ENCODE data around the gene PPM1K. TPM values are rescaled to one million over a fixed set of nuclear protein-coding genes. Genes with fewer than 3 reads are reported as not detected.

Gene PPM1K
- total and polyA plus RNA-seq, 9 of the 15 experiments (the other 6 are each of a cell fraction or from before 2014, with no cell fraction given) = 8.2 to 18.0 (median 10.5) TPM

DNA sequence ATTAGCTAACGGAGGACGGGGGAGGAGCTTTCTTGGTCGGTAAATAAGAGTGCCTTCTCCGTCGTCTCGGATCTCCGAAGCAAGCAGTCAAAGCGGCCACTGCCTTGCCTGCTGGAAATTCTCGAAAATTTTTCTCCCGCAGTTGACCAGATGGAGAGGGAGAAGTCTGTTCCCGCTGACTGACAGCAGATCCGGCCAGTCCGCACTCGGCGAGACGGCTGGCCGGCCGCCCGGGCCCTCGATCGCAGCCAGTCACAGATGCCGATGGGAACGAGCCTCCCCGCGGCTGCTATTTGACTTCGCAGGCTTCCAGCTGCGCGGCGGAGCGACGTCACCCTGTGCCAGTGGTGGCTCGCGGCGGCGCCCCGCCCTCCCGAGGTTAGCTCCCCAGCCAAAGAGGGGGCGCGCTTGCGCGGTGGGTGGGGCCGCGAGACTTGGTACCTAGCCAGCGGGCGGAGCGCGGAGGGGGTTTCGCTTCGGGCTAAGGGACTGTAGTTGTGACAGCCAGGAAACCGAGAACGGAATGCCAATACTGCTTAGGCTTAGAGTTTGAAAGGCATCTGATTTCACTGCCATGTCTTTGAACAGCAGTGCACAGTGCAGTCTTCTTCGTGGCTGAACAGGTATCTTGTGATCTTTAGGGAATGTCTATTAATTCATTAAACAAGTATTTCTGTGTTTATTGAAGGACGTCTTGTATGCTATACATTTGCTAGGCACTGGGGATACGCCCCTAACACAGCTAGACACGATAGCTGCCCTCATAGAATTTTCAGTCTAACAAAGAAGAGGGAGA is at the start of gene PPM1K (continued):
- TF ChIP-seq, protein P1, sequence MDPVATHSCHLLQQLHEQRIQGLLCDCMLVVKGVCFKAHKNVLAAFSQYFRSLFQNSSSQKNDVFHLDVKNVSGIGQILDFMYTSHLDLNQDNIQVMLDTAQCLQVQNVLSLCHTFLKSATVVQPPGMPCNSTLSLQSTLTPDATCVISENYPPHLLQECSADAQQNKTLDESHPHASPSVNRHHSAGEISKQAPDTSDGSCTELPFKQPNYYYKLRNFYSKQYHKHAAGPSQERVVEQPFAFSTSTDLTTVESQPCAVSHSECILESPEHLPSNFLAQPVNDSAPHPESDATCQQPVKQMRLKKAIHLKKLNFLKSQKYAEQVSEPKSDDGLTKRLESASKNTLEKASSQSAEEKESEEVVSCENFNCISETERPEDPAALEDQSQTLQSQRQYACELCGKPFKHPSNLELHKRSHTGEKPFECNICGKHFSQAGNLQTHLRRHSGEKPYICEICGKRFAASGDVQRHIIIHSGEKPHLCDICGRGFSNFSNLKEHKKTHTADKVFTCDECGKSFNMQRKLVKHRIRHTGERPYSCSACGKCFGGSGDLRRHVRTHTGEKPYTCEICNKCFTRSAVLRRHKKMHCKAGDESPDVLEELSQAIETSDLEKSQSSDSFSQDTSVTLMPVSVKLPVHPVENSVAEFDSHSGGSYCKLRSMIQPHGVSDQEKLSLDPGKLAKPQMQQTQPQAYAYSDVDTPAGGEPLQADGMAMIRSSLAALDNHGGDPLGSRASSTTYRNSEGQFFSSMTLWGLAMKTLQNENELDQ (CRISPR knock-in tag; IDR thresholded peaks at IDR 0.05; ENCODE audit: borderline replicate concordance) = no peak
- TF ChIP-seq SIRT6 (IDR thresholded peaks at IDR 0.05; ENCODE audit: low read depth, low read length) = no peak
- TF ChIP-seq MCM3 (IDR thresholded peaks at IDR 0.05) = no peak
- TF ChIP-seq, protein P2, sequence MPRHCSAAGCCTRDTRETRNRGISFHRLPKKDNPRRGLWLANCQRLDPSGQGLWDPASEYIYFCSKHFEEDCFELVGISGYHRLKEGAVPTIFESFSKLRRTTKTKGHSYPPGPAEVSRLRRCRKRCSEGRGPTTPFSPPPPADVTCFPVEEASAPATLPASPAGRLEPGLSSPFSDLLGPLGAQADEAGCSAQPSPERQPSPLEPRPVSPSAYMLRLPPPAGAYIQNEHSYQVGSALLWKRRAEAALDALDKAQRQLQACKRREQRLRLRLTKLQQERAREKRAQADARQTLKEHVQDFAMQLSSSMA (CRISPR knock-in tag; IDR thresholded peaks at IDR 0.05) = no peak
- TF ChIP-seq RBM39 (optimal IDR thresholded peaks at IDR 0.05; ENCODE audit: low read depth, low read length) = no peak
- no peak for TF ChIP-seq MYNN (IDR thresholded peaks at IDR 0.05)
- TF ChIP-seq MYNN (CRISPR knock-in tag; IDR thresholded peaks at IDR 0.05) = no peak
- no peak for TF ChIP-seq TCF7L2 (IDR thresholded peaks at IDR 0.05; ENCODE audit: low read depth, low read length)
- TF ChIP-seq NR4A1 (CRISPR knock-in tag; IDR thresholded peaks at IDR 0.05) = no peak
- no peak for TF ChIP-seq NR4A1 (tag; IDR thresholded peaks at IDR 0.05)
- TF ChIP-seq FOXJ3 (CRISPR knock-in tag; IDR thresholded peaks at IDR 0.05) = no peak
- no peak for TF ChIP-seq LCOR (CRISPR knock-in tag; IDR thresholded peaks at IDR 0.05)
- no peak for TF ChIP-seq ZC3H11A (IDR thresholded peaks at IDR 0.05; ENCODE audit: low read depth, low read length)
- no peak for TF ChIP-seq TOE1 (IDR thresholded peaks at IDR 0.05; ENCODE audit: borderline replicate concordance)
- TF ChIP-seq TOE1 (CRISPR knock-in tag; IDR thresholded peaks at IDR 0.05; ENCODE audit: borderline replicate concordance, low read depth) = no peak
- TF ChIP-seq, protein P3, sequence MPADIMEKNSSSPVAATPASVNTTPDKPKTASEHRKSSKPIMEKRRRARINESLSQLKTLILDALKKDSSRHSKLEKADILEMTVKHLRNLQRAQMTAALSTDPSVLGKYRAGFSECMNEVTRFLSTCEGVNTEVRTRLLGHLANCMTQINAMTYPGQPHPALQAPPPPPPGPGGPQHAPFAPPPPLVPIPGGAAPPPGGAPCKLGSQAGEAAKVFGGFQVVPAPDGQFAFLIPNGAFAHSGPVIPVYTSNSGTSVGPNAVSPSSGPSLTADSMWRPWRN (IDR thresholded peaks at IDR 0.05; ENCODE audit: low read depth) = no peak
- TF ChIP-seq, protein P4, sequence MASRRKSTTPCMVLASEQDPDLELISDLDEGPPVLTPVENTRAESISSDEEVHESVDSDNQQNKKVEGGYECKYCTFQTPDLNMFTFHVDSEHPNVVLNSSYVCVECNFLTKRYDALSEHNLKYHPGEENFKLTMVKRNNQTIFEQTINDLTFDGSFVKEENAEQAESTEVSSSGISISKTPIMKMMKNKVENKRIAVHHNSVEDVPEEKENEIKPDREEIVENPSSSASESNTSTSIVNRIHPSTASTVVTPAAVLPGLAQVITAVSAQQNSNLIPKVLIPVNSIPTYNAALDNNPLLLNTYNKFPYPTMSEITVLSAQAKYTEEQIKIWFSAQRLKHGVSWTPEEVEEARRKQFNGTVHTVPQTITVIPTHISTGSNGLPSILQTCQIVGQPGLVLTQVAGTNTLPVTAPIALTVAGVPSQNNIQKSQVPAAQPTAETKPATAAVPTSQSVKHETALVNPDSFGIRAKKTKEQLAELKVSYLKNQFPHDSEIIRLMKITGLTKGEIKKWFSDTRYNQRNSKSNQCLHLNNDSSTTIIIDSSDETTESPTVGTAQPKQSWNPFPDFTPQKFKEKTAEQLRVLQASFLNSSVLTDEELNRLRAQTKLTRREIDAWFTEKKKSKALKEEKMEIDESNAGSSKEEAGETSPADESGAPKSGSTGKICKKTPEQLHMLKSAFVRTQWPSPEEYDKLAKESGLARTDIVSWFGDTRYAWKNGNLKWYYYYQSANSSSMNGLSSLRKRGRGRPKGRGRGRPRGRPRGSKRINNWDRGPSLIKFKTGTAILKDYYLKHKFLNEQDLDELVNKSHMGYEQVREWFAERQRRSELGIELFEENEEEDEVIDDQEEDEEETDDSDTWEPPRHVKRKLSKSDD (conservative IDR thresholded peaks at IDR 0.05; ENCODE audit: low read length) = no peak
- TF ChIP-seq, protein P5, sequence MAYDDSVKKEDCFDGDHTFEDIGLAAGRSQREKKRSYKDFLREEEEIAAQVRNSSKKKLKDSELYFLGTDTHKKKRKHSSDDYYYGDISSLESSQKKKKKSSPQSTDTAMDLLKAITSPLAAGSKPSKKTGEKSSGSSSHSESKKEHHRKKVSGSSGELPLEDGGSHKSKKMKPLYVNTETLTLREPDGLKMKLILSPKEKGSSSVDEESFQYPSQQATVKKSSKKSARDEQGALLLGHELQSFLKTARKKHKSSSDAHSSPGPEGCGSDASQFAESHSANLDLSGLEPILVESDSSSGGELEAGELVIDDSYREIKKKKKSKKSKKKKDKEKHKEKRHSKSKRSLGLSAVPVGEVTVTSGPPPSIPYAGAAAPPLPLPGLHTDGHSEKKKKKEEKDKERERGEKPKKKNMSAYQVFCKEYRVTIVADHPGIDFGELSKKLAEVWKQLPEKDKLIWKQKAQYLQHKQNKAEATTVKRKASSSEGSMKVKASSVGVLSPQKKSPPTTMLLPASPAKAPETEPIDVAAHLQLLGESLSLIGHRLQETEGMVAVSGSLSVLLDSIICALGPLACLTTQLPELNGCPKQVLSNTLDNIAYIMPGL (CRISPR knock-in tag; IDR thresholded peaks at IDR 0.05) = no peak
- TF ChIP-seq FOXA3 (CRISPR knock-in tag; conservative IDR thresholded peaks at IDR 0.05 in 1 of 2, IDR thresholded peaks at IDR 0.05 in 1 of 2) = no peak
- TF ChIP-seq ZNF780A (CRISPR knock-in tag; IDR thresholded peaks at IDR 0.05) = no peak
- TF ChIP-seq RBM17 (IDR thresholded peaks at IDR 0.05; ENCODE audit: borderline replicate concordance, low read depth, low read length) = no peak
